PFSK-1 (cell line): ENCODE data around the gene SF1.

Source experiments
- SIN3A ChIP-seq: IDR thresholded peaks from 2 replicates; pipeline ENCODE4 v1.6.1; 2012; ENCODE audit warnings: mild to moderate bottlenecking, low read length, moderate library complexity, borderline replicate concordance; ENCODE audit not compliant: insufficient read depth
- TF ChIP-seq, protein P1 (sequence below), 2 experiments: IDR thresholded peaks; 2 replicates each; pipeline versions ENCODE4 v1.6.1 to v1.8.0; 2011 to 2012; ENCODE audit warnings: low read depth in 2 of 2, low read length in 2 of 2, control low read depth in 1 of 2, inconsistent platforms in 1 of 2, mild to moderate bottlenecking in 1 of 2, moderate library complexity in 1 of 2; ENCODE audit not compliant: insufficient read depth in 1 of 2

DNA sequence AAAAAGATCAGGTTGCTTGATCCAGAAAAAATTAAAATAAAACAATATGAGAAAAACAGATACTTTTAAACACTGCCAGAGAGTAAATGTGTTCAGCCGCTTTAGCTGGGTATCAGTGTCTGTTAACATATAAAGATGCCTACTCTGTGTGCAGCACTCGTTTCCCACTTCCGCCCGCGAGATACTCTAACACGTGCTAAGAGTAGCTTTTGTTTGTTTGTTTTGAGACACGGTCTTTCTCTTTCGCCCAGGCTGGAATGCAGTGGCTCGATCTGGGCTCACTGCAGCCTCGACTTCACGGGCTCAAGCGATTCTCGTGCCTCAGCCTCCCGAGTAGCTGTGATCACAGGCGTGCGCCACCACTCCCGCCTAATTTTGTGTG is 32.5 kb upstream of the SF1 start:
- no peak for TF ChIP-seq SIN3A
- TF ChIP-seq, protein P1, sequence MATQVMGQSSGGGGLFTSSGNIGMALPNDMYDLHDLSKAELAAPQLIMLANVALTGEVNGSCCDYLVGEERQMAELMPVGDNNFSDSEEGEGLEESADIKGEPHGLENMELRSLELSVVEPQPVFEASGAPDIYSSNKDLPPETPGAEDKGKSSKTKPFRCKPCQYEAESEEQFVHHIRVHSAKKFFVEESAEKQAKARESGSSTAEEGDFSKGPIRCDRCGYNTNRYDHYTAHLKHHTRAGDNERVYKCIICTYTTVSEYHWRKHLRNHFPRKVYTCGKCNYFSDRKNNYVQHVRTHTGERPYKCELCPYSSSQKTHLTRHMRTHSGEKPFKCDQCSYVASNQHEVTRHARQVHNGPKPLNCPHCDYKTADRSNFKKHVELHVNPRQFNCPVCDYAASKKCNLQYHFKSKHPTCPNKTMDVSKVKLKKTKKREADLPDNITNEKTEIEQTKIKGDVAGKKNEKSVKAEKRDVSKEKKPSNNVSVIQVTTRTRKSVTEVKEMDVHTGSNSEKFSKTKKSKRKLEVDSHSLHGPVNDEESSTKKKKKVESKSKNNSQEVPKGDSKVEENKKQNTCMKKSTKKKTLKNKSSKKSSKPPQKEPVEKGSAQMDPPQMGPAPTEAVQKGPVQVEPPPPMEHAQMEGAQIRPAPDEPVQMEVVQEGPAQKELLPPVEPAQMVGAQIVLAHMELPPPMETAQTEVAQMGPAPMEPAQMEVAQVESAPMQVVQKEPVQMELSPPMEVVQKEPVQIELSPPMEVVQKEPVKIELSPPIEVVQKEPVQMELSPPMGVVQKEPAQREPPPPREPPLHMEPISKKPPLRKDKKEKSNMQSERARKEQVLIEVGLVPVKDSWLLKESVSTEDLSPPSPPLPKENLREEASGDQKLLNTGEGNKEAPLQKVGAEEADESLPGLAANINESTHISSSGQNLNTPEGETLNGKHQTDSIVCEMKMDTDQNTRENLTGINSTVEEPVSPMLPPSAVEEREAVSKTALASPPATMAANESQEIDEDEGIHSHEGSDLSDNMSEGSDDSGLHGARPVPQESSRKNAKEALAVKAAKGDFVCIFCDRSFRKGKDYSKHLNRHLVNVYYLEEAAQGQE (IDR thresholded peaks at IDR 0.05; ENCODE audit: insufficient read depth in 1 of 2, low read depth in 2 of 2, low read length in 2 of 2) = no peak
